K562 (cell line): Measurements from ENCODE around the gene FAM20C. TPM values are rescaled to one million over a fixed set of nuclear protein-coding genes. Genes with fewer than 3 reads are reported as not detected.

Source experiments
- ARID3A ChIP-seq: IDR thresholded peaks from 2 replicates; pipeline ENCODE4 v1.6.1; 2012; ENCODE audit warnings: low read depth, low read length, improper control_type of control experiment, borderline replicate concordance
- BCLAF1 ChIP-seq, 2 experiments: fragments of 450-650 bp in 1 of 2; IDR thresholded peaks; 2 replicates each; pipeline ENCODE4 v1.6.1; 2011 to 2017; ENCODE audit warnings: low read depth in 2 of 2, antibody characterized with exemption in 1 of 2, borderline replicate concordance in 1 of 2, low read length in 1 of 2, mild to moderate bottlenecking in 1 of 2, mixed read lengths in 1 of 2; ENCODE audit not compliant: control insufficient read depth in 1 of 2
- BDP1 ChIP-seq: IDR thresholded peaks from 3 replicates; pipeline ENCODE4 v1.6.1; 2011; ENCODE audit not compliant: insufficient read length, insufficient read depth
- CBX8 ChIP-seq: fragments of 200-600 bp; sonication (generic); IDR thresholded peaks from 2 replicates; pipeline ENCODE4 v1.6.1; 2012; ENCODE audit warnings: borderline replicate concordance, mixed run types, low read depth, mild to moderate bottlenecking, moderate library complexity, mixed read lengths, low read length, control low read depth, inconsistent platforms; ENCODE audit not compliant: poor library complexity, severe bottlenecking; ENCODE audit errors: extremely low read depth
- CEBPZ ChIP-seq: fragments of 150-350 bp; IDR thresholded peaks from 2 replicates; pipeline ENCODE4 v1.6.1; 2014; ENCODE audit warnings: low read depth, mild to moderate bottlenecking, low read length, borderline replicate concordance
- IRF2 ChIP-seq: sonication (generic); formaldehyde crosslinking; IDR thresholded peaks from 2 replicates; pipeline ENCODE4 v1.8.1; 2022; ENCODE audit warnings: mild to moderate bottlenecking, missing genetic modification reagents
- KAT8 ChIP-seq: fragments of 450-650 bp; IDR thresholded peaks from 2 replicates; pipeline ENCODE4 v1.6.1; 2016; ENCODE audit warnings: low read depth, mild to moderate bottlenecking
- NR4A1 ChIP-seq, 2 experiments: fragments of 250-450 bp in 1 of 2; fragments of 450-650 bp in 1 of 2; sonication (Bioruptor Pico) in 1 of 2; IDR thresholded peaks; 2 replicates each; pipeline versions ENCODE4 v1.4.0 to v1.6.1; 2016 to 2020; ENCODE audit warnings: mild to moderate bottlenecking in 2 of 2, missing compliant biosample characterization in 1 of 2, missing genetic modification characterization in 1 of 2, moderate library complexity in 1 of 2
- PRPF4 ChIP-seq: fragments of 200-400 bp; formaldehyde crosslinking; IDR thresholded peaks from one replicate; pipeline ENCODE4 v1.6.1; 2017; ENCODE audit warnings: low read length, low read depth, mild to moderate bottlenecking; ENCODE audit not compliant: insufficient read depth, poor library complexity, severe bottlenecking
- RCOR1 ChIP-seq, 2 experiments: IDR thresholded peaks; 2 replicates each; pipeline ENCODE4 v1.6.1; 2012; ENCODE audit warnings: low read depth in 2 of 2, low read length in 2 of 2, borderline replicate concordance in 1 of 2, improper control_type of control experiment in 1 of 2
- TCF7 ChIP-seq: sonication (generic); IDR thresholded peaks from 2 replicates; pipeline ENCODE4 v1.6.1; 2016; ENCODE audit warnings: antibody characterized with exemption, borderline replicate concordance
- ZKSCAN3 ChIP-seq: fragments of 250-450 bp; sonication (Bioruptor Pico); IDR thresholded peaks from 2 replicates; pipeline ENCODE4 v1.4.0; 2020
- ZSCAN32 ChIP-seq: fragments of 450-650 bp; formaldehyde crosslinking; IDR thresholded peaks from 2 replicates; pipeline ENCODE4 v1.4.0; 2020; ENCODE audit warnings: mild to moderate bottlenecking, moderate library complexity
- polyA plus RNA-seq, 8 experiments: library from polyadenylated mRNA; depleted of rRNA in 4 of 8; stranded (reverse) in 5 of 8; unstranded in 3 of 8; fragments of >200 nt; fragmentation: Nextera tagmentation in 2 of 8; fragmentation: Illumina TruSeq in 1 of 8; extraction: Ambion mirVana in 2 of 8; extraction: Trizol in 1 of 8; gene quantifications; 2 replicates each; pipeline versions ENCODE4 v1.2.1 to v1.2.3, GENCODE V29; 2011 to 2014; ENCODE audit warnings: inconsistent platforms in 1 of 8, missing spikeins in 1 of 8
- total RNA-seq, 7 experiments: library from RNA; depleted of rRNA in 6 of 7; stranded (reverse); fragments of >200 nt in 6 of 7; fragmentation: Illumina TruSeq in 2 of 7; extraction: Trizol in 2 of 7; gene quantifications; 2 replicates each; pipeline versions ENCODE4 v1.2.1 to v1.2.3, GENCODE V29; 2011 to 2021; ENCODE audit warnings: low replicate concordance in 1 of 7
- TF ChIP-seq, protein P1 (sequence below): fragments of 250-450 bp; sonication (Bioruptor Pico); IDR thresholded peaks from 2 replicates; pipeline ENCODE4 v1.5.0; 2021; ENCODE audit warnings: mild to moderate bottlenecking, borderline replicate concordance

FAM20C gene
- total and polyA plus RNA-seq, 9 of the 15 experiments (the other 6 are each of a cell fraction or from before 2014, with no cell fraction given), result 0.09 TPM; not detected in 8

DNA sequence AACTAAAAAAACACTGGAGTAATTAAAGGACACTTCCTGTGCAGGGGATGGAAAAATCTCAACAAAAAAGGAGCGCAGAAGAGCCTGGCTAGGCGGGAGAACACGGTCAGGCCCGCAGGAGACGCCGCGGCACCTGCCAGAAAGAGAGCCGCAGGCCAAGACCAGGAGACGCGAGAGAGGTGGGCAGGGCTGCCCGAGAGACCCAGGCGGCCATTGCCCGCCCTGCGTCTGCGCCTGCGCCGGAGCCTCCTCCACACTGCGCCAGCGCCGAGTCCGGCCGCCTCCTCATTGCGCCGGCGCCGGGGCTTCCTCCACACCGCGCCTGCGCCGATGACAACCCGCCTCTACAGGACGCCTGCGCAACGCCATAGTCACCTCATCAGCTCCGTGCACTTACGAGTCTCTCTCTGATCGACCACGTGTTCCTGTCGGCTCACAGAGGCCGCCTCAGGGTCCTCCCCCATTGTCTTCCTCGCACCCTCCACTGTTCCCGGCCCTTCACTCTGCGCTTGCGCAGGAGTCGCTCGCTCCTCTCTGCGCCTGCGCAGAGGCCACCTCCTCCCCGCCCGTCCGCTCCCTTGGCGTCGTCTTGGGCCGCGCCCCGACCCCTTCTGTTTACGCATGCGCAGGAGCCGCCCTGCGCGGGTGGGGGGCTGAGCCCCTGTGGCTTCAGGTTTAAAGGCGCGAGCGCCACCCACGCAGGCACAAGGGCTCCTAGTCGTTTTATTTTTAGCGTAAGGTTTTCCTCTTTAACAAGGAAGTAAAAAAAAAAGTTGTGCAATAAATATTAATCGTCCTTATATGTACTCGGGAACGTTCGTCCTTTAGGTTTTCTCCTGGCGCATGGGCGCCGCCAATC lies 43.2 kb upstream of the FAM20C start (continued):
- TF ChIP-seq CEBPZ (no peak), RCOR1 (IDR thresholded peaks at IDR 0.05; ENCODE audit: borderline replicate concordance in 1 of 2, low read depth in 2 of 2, low read length in 2 of 2) (no peak), ZSCAN32 (CRISPR knock-in tag) (no peak), KAT8 (no peak), BCLAF1 (IDR thresholded peaks at IDR 0.05; ENCODE audit: borderline replicate concordance in 1 of 2, control insufficient read depth in 1 of 2, low read depth in 2 of 2, low read length in 1 of 2) (no peak), NR4A1 (CRISPR knock-in tag; IDR thresholded peaks at IDR 0.05) (no peak), NR4A1 (tag; IDR thresholded peaks at IDR 0.05) (no peak), CBX8 (no peak), ZKSCAN3 (no peak), TCF7 (no peak), ARID3A (no peak), PRPF4 (no peak), BDP1 (no peak), IRF2 (CRISPR knock-in tag) (no peak)
- TF ChIP-seq, protein P1, sequence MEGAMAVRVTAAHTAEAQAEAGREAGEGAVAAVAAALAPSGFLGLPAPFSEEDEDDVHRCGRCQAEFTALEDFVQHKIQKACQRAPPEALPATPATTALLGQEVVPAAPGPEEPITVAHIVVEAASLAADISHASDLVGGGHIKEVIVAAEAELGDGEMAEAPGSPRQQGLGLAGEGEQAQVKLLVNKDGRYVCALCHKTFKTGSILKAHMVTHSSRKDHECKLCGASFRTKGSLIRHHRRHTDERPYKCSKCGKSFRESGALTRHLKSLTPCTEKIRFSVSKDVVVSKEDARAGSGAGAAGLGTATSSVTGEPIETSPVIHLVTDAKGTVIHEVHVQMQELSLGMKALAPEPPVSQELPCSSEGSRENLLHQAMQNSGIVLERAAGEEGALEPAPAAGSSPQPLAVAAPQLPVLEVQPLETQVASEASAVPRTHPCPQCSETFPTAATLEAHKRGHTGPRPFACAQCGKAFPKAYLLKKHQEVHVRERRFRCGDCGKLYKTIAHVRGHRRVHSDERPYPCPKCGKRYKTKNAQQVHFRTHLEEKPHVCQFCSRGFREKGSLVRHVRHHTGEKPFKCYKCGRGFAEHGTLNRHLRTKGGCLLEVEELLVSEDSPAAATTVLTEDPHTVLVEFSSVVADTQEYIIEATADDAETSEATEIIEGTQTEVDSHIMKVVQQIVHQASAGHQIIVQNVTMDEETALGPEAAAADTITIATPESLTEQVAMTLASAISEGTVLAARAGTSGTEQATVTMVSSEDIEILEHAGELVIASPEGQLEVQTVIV (CRISPR knock-in tag), result no peak
